OCI-LY1 (cell line): ENCODE data around the gene OGFOD3.

Experiments used
- CTCF ChIP-seq: fragments of 200-600 bp; sonication (generic), shearing (Covaris generic); IDR thresholded peaks from 2 replicates; pipeline ENCODE4 v1.5.1; 2017; ENCODE audit warnings: mild to moderate bottlenecking, antibody characterized with exemption, low read length, moderate library complexity, mixed read lengths
- EZH2 ChIP-seq: fragments of 200-600 bp; sonication (generic), shearing (Covaris generic); IDR thresholded peaks from 2 replicates; pipeline ENCODE4 v1.8.0; 2017; ENCODE audit warnings: borderline replicate concordance, mixed run types, mild to moderate bottlenecking, antibody characterized with exemption, low read length, moderate library complexity, mixed read lengths

GRCh38 chr17:82444941-82445521 lies 26.6 kb upstream of the OGFOD3 start:
- TF ChIP-seq CTCF: no peak
- TF ChIP-seq EZH2: no peak
